HCT116 (cell line): ENCODE data around the gene KCNN3. TPM values are rescaled to one million over a fixed set of nuclear protein-coding genes. Genes with fewer than 3 reads are reported as not detected.

Experiments used
- ATAC-seq: fragments of 200-7000 bp; cut with Tn5 transposase; 2 replicates; pipeline ENCODE4 v1.9.1; 2020; ENCODE audit warnings: mild to moderate bottlenecking, moderate library complexity
- BruUV-seq: library from RNA; stranded (reverse); fragments of 400-500 nt; replicated peaks from 2 replicates; lab custom pipeline; 2021; lab: Mats Ljungman, UMichigan
- CTCF ChIA-PET: fragments of 300-600 bp; sonication (Branson Sonifier 250); formaldehyde crosslinking; loops from one replicate; lab custom pipeline; 2021; ENCODE audit warnings: antibody characterized with exemption; lab: Charles Lee
- POLR2A ChIA-PET: fragments of 300-600, 350-600 bp; sonication (Branson Sonifier 250); formaldehyde crosslinking; loops from one replicate; lab custom pipeline; 2021; ENCODE audit warnings: antibody characterized with exemption; lab: Charles Lee
- RAD21 ChIA-PET, 2 experiments: fragments of 300-600 bp; sonication (Branson Sonifier 250); formaldehyde crosslinking; loops; one replicate each; lab custom pipeline; 2023; ENCODE audit warnings: low total read pairs in 2 of 2; ENCODE audit not compliant: uncharacterized antibody in 2 of 2, unreplicated experiment in 2 of 2, low non-redundant PET in 1 of 2; lab: Charles Lee
- DNase-seq: peaks from one replicate; pipeline ENCODE4 v3.0.0-alpha.2; 2010; ENCODE audit warnings: low read depth, low spot score
- H2AFZ ChIP-seq: fragments of 200-600 bp; shearing (Covaris generic), sonication (generic); 2 replicates; pipeline ENCODE4 v1.6.1; 2017; ENCODE audit warnings: low read depth, mixed run types, mixed read lengths, antibody characterized with exemption, low read length; ENCODE audit not compliant: poor library complexity, severe bottlenecking
- H3K27ac ChIP-seq: 2 replicates; pipeline ENCODE4 v1.5.1; 2012; ENCODE audit warnings: low read depth, low read length
- H3K27me3 ChIP-seq: fragments of 200-600 bp; sonication (generic); 2 replicates; pipeline ENCODE4 v1.6.1; 2016; ENCODE audit warnings: mixed run types, low read length, mixed read lengths; ENCODE audit not compliant: insufficient read depth
- H3K36me3 ChIP-seq, 2 experiments: fragments of 200-500 bp in 1 of 2; fragments of 200-600 bp in 1 of 2; sonication (Bioruptor generic) in 1 of 2; sonication (generic) in 1 of 2; 2 replicates each; pipeline versions ENCODE4 v1.5.1 to v1.6.1; 2014 to 2016; ENCODE audit warnings: low read length in 2 of 2, inconsistent platforms in 1 of 2, mixed read lengths in 1 of 2, mixed run types in 1 of 2; ENCODE audit not compliant: insufficient read depth in 2 of 2, control insufficient read depth in 1 of 2
- H3K4me1 ChIP-seq, 2 experiments: fragments of 200-600 bp in 1 of 2; sonication (generic) in 1 of 2; 2 replicates each; pipeline versions ENCODE4 v1.5.1 to v1.6.1; 2012 to 2017; ENCODE audit warnings: low read length in 2 of 2, inconsistent platforms in 1 of 2, mild to moderate bottlenecking in 1 of 2, mixed read lengths in 1 of 2, mixed run types in 1 of 2, moderate library complexity in 1 of 2; ENCODE audit not compliant: insufficient read depth in 2 of 2, control insufficient read depth in 1 of 2
- H3K4me2 ChIP-seq: fragments of 200-600 bp; sonication (generic); 2 replicates; pipeline ENCODE4 v1.6.1; 2017; ENCODE audit warnings: mixed run types, low read length, mixed read lengths
- H3K4me3 ChIP-seq, 2 experiments: fragments of 200-600 bp in 1 of 2; sonication (generic) in 1 of 2; replicated peaks in 1 of 2; 2 replicates each; pipeline ENCODE4 v1.5.1; 2011 to 2016; ENCODE audit warnings: low read length in 2 of 2, control low read depth in 1 of 2, low read depth in 1 of 2, mild to moderate bottlenecking in 1 of 2, mixed read lengths in 1 of 2, mixed run types in 1 of 2
- H3K79me2 ChIP-seq: fragments of 200-600 bp; sonication (generic); 2 replicates; pipeline ENCODE4 v1.6.1; 2017; ENCODE audit warnings: mild to moderate bottlenecking, mixed run types, low read length, moderate library complexity, mixed read lengths; ENCODE audit not compliant: insufficient read depth
- H3K9ac ChIP-seq: fragments of 200-600 bp; sonication (generic); 2 replicates; pipeline ENCODE4 v1.6.1; 2016; ENCODE audit warnings: low read length, mixed read lengths
- H3K9me2 ChIP-seq: fragments of 200-600 bp; sonication (generic), shearing (Covaris generic); 2 replicates; pipeline ENCODE4 v1.6.1; 2017; ENCODE audit warnings: mixed run types, mild to moderate bottlenecking, moderate library complexity; ENCODE audit not compliant: insufficient read depth
- H3K9me3 ChIP-seq, 2 experiments: fragments of 200-500 bp in 1 of 2; fragments of 200-600 bp in 1 of 2; sonication (Bioruptor generic) in 1 of 2; sonication (generic) in 1 of 2; 2 replicates each; pipeline ENCODE4 v1.6.1; 2014 to 2017; ENCODE audit warnings: low read length in 2 of 2, mixed read lengths in 2 of 2, inconsistent platforms in 1 of 2, low read depth in 1 of 2, mild to moderate bottlenecking in 1 of 2, mixed run types in 1 of 2, moderate library complexity in 1 of 2; ENCODE audit not compliant: control insufficient read depth in 1 of 2, insufficient read depth in 1 of 2
- H4K20me1 ChIP-seq: fragments of 200-600 bp; sonication (generic), shearing (Covaris generic); 2 replicates; pipeline ENCODE4 v1.6.1; 2017; ENCODE audit warnings: mixed run types, mild to moderate bottlenecking, moderate library complexity; ENCODE audit not compliant: insufficient read depth
- CBX3 ChIP-seq: IDR thresholded peaks from 2 replicates; pipeline ENCODE4 v1.6.1; 2012; ENCODE audit warnings: low read depth
- CEBPB ChIP-seq: IDR thresholded peaks from 2 replicates; pipeline ENCODE4 v1.6.1; 2012; ENCODE audit warnings: low read depth
- EGR1 ChIP-seq: IDR thresholded peaks from 2 replicates; pipeline ENCODE4 v1.6.1; 2012; ENCODE audit warnings: low read depth
- EZH2phosphoT487 ChIP-seq: fragments of 200-600 bp; IDR thresholded peaks from 2 replicates; pipeline ENCODE4 v1.6.1; 2018; ENCODE audit warnings: antibody characterized with exemption, borderline replicate concordance
- JUND ChIP-seq: IDR thresholded peaks from 2 replicates; pipeline ENCODE4 v1.6.1; 2012
- POLR2A ChIP-seq: IDR thresholded peaks from 2 replicates; pipeline ENCODE4 v1.7.0; 2011; ENCODE audit warnings: borderline replicate concordance; ENCODE audit not compliant: insufficient read depth, insufficient read length; ENCODE audit errors: extremely low read depth
- POLR2AphosphoS5 ChIP-seq: IDR thresholded peaks from 2 replicates; pipeline ENCODE4 v1.6.1; 2011; ENCODE audit warnings: mild to moderate bottlenecking, low read depth, low read length, moderate library complexity
- REST ChIP-seq: IDR thresholded peaks from 2 replicates; pipeline ENCODE4 v1.6.1; 2012; ENCODE audit warnings: low read depth
- SP1 ChIP-seq: IDR thresholded peaks from 2 replicates; pipeline ENCODE4 v1.6.1; 2012; ENCODE audit warnings: low read depth
- SRF ChIP-seq: IDR thresholded peaks from 2 replicates; pipeline ENCODE4 v1.6.1; 2012; ENCODE audit warnings: low read depth
- YY1 ChIP-seq: IDR thresholded peaks from 2 replicates; pipeline ENCODE4 v1.6.1; 2011; ENCODE audit warnings: low read length, low read depth, moderate library complexity, mild to moderate bottlenecking; ENCODE audit not compliant: insufficient replicate concordance; ENCODE audit errors: extremely low read depth
- ZFX ChIP-seq: fragments of 450-650 bp; IDR thresholded peaks from 2 replicates; pipeline ENCODE4 v1.6.1; 2017
- intact Hi-C: fragments of 100-400 bp; cut with micrococcal nuclease; formaldehyde crosslinking; loops from 2 replicates; pipeline ENCODE4 v1.10.0; 2022
- total RNA-seq: library from RNA; stranded (reverse); gene quantifications from one replicate; pipeline ENCODE4 v1.2.1, GENCODE V29; 2021; ENCODE audit not compliant: unreplicated experiment
- TF ChIP-seq, protein P1 (sequence below): IDR thresholded peaks from 2 replicates; pipeline ENCODE4 v1.6.1; 2012
- TF ChIP-seq, protein P2 (sequence below): IDR thresholded peaks from 2 replicates; pipeline ENCODE4 v1.6.1; 2011; ENCODE audit warnings: mild to moderate bottlenecking, low read length, moderate library complexity; ENCODE audit not compliant: insufficient replicate concordance; ENCODE audit errors: extremely low read depth

The KCNN3 gene
- total RNA-seq, 1 experiment from 2014 or later = 1.1 TPM

DNA sequence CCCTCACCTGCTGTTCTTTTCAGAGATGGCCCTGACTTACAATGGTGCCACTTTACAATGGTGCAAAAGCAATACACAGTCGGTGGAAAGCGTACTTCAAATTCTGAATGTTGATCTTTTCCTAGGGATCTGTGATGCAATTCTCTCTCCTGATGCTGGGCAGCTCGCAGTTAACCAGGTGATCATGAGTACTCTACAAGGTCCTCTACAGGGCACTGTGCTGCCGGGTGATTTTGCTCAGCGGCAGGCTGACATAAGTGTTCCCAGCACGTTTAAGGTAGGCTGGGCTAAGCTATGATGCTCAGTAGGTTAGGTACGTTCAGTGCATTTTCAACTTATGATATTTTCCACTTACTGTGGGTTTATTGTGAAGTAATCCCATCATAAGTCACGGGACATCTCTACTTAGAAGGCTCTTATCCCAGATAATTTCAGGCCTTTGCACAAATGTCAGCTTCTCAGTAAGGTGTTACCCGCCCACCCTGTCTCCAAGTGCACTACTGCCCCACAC lies 126.5 kb downstream of the KCNN3 start:
- ATAC-seq (no peak), DNase-seq (no peak)
- Histone ChIP-seq H4K20me1 (no peaks in the 10 kb centered on the region), H3K4me3 (no peak overlapping the region), H3K9ac (no peak overlapping the region), H2AFZ (no peak overlapping the region), H3K9me3 (no peaks in the 10 kb centered on the region), H3K79me2 (no peaks in the 10 kb centered on the region), H3K27me3 (0 out of 2 replicates have a peak, but pooled peaks cover 11% of the 10 kb centered on the region), H3K4me2 (no peak overlapping the region), H3K27ac (no peak overlapping the region), H3K36me3 (no peaks in the 10 kb centered on the region), H3K4me1 (no peaks in the 10 kb centered on the region), H3K9me2 (no peaks in the 10 kb centered on the region)
- no peak for TF ChIP-seq REST
- TF ChIP-seq CEBPB = no peak
- TF ChIP-seq POLR2AphosphoS5 = no peak
- CTCF ChIA-PET = no interaction called here
- intact Hi-C loops = no loop called here
- POLR2A ChIA-PET = no interaction called here
- no TSS peak for BruUV-seq
- RAD21 ChIA-PET = no interaction called here

GRCh38 chr1:154742606-154743005 lies 127.5 kb downstream of the KCNN3 start:
- no peaks in the 10 kb centered on the region for H3K9me2 ChIP-seq
- BruUV-seq = no TSS peak
- no peak overlapping the region for H3K4me2 ChIP-seq
- no peaks in the 10 kb centered on the region for H4K20me1 ChIP-seq
- H3K79me2 ChIP-seq = no peaks in the 10 kb centered on the region
- ATAC-seq (no peak), DNase-seq (no peak)
- no peaks in the 10 kb centered on the region for H3K36me3 ChIP-seq
- no peaks in the 10 kb centered on the region for H3K4me1 ChIP-seq
- no peak overlapping the region for H3K4me3 ChIP-seq
- H3K27ac ChIP-seq = no peak overlapping the region
- H2AFZ ChIP-seq = no peak overlapping the region
- RAD21 ChIA-PET = no interaction called here
- POLR2A ChIA-PET = no interaction called here
- H3K27me3 ChIP-seq = peaks cover 20% of the 10 kb centered on the region
- no peaks in the 10 kb centered on the region for H3K9me3 ChIP-seq
- CTCF ChIA-PET = no interaction called here
- intact Hi-C loops = no loop called here
- no peak overlapping the region for H3K9ac ChIP-seq
- TF ChIP-seq EZH2phosphoT487 (no peak), JUND (no peak), SRF (no peak), ZFX (no peak), SP1 (no peak), POLR2A (no peak), YY1 (no peak), CBX3 (no peak), EGR1 (no peak), CEBPB (no peak)
- TF ChIP-seq, protein P1, sequence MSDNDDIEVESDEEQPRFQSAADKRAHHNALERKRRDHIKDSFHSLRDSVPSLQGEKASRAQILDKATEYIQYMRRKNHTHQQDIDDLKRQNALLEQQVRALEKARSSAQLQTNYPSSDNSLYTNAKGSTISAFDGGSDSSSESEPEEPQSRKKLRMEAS = no peak
- TF ChIP-seq, protein P2, sequence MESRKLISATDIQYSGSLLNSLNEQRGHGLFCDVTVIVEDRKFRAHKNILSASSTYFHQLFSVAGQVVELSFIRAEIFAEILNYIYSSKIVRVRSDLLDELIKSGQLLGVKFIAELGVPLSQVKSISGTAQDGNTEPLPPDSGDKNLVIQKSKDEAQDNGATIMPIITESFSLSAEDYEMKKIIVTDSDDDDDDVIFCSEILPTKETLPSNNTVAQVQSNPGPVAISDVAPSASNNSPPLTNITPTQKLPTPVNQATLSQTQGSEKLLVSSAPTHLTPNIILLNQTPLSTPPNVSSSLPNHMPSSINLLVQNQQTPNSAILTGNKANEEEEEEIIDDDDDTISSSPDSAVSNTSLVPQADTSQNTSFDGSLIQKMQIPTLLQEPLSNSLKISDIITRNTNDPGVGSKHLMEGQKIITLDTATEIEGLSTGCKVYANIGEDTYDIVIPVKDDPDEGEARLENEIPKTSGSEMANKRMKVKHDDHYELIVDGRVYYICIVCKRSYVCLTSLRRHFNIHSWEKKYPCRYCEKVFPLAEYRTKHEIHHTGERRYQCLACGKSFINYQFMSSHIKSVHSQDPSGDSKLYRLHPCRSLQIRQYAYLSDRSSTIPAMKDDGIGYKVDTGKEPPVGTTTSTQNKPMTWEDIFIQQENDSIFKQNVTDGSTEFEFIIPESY = no peak
